Measurements from ENCODE around the gene HECW1.
A peak's percentile ranks its signal among the peaks of the same experiment; 100 is the strongest.
"Not testable (repeated sequence)": the region's sequence is repeated elsewhere in the genome, so short reads cannot be mapped to it uniquely, and the experiment has no call there.

The HECW1 gene

DNA sequence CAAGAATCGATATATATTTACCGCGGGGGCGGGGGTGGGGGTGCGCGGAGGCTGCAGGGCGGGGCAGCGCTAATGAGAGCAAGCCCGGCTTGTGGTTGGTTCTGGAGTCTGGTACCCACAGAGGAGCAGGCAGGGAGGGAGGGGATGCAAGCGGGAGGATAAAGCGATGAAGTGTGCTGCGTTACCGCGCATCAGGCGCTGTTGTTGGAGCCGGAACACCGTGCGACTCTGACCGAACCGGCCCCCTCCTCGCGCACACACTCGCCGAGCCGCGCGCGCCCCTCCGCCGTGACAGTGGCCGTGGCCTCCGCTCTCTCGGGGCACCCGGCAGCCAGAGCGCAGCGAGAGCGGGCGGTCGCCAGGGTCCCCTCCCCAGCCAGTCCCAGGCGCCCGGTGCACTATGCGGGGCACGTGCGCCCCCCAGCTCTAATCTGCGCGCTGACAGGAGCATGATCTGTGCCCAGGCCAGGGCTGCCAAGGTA is at the start of gene HECW1:
Gene HECW1, plus strand, starts transcription at position 189 of the 482 bp plus-strand sequence. CDS start 131,259 bp downstream, outside the sequence.
- peak in 1 of 2 experiments; percentile 34 for DNase-seq

DNA sequence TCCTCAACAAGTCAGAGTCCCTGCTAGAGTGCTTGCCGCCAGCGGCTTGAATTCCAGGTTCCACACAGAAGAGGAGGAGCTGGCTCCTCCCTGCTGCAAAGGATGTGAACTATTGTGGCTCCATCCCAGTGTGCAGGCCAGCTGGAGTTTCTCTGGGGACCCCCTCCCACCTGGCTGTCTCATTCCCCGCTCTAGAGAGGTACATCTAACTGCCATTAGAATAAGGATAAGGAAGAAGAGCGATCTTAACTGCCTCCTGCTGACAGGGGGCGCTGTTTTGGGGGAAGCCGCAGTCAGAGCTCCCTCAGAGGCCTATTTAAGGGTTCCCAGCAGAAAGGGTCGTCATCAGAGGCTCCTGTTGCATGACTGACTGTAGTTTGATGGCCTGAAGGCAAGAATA is 40.8 kb upstream of the HECW1 start:
- no peak for DNase-seq

- DNase-seq: no peak
These were observed 39.9 kb upstream of the HECW1 start for GRCh38 chr7:43072530-43072929.

DNA sequence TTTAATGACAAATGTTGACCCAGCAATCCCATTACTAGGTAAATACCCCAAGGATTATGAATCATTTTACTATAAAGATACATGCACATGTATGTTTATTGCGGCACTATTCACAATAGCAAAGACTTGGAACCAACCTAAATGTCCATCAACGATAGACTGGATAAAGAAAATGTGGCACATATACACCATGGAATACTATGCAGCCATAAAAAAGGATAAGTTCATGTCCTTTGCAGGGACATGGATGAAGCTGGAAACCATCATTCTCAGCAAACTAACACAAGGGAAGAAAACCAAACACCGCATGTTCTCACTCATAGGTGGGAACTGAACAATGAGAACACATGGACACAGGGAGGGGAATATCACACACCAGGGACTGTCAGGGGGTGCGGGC is 38.6 kb upstream of the HECW1 start:
- DNase-seq: not testable (repeated sequence)

DNA sequence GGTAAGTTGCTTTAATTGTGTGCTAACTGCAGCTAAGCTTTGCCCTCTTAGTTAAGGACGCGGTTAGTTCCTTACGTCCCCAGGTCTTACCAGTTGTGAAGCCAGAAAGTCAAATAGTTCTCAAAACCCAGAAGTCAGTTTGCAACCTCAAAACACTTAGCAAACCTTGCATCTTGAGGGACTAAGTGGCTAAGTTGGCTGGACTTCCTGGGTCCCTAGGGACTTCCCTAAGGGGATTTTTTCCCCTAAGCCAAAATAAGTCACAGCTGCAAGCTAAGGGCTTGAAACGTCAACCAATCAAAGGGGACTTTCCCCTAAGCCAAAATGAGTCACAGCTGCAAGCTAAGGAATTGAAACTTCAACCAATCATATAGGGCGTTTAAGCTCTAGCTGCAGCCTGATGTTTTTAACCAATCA is 36.2 kb upstream of the HECW1 start:
- DNase-seq: no peak

- no peak for DNase-seq
These were observed 35.8 kb upstream of the HECW1 start for GRCh38 chr7:43076606-43077005.

GRCh38 chr7:43077285-43077684 is 35.2 kb upstream of the HECW1 start:
- no peak for DNase-seq

GRCh38 chr7:43077732-43078391 is 34.6 kb upstream of the HECW1 start:
- no peak for DNase-seq

DNA sequence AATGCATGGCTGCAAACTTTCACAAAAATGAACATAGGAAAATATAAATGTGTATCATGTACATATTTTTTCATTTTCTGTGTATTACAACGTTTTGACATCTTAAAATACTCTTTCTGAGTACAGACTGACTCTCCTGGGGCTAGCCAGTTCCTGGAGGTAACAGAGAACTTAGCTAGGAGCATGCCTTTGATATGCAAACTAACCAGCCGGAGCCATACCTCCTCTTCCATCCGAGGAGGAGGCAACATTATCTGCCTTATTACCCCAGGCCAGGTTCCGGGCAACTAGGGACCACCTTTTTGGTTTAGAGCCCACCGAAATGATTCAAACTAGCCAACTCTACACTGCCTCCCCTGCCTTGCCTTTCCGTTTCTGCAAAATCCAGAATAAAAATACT is 33.7 kb upstream of the HECW1 start:
- DNase-seq: no peak

DNA sequence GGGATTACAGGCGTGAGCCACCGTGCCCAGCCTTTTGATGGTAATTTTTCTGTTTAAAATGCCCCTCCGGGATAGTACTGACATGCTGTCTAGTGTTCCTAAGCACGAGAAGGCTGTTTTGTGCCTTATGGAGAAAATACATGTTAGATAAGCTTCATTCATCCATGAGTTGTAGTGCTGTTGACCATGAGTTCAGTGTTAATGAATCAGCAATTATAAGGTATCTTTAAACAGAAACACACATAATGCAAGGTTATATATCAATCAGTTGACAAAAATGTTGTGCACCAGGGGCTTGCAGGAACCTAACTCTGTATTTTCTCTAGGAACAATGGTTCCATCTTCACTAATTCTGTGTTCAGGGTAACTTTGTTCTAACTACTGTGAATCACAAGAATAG is 30.8 kb upstream of the HECW1 start:
- DNase-seq: no peak

DNA sequence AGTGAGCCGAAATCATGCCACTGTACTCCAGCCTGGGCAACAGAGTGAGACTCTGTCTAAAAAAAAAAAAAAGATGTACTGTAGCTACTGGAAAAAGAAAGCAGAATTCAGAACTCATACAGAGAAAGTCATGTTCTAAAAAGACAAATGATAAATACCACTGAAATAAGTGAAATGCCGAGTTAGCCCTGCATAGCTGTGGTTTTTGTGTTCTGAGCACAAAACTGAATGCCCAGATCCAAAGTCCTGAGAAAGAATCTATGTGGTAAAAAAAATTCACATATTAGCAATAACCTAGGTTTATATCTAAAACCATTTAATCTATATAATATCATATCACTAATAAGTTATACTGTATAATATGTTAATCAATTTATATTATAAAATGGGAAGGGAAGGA is 29.3 kb upstream of the HECW1 start:
- no peak for DNase-seq

GRCh38 chr7:43085017-43085416 is 27.4 kb upstream of the HECW1 start:
- DNase-seq: no peak

DNA sequence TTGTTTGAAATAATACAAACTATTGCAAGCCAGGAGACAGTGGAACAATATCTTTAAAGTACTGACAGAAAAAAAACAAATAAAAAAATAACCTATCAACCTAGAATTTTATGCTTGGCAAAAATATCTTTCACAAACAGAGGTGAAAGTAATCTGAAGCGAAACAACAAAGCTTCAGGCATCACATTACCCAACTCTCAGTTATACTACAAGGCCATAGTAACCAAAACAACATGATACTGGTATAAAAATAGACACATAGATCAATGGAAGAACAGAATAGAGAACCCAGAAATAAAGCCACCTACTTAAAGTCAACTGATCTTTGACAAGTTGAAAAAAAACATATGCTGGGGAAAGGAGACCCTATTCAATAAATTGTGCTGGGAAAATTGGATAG is 26.5 kb upstream of the HECW1 start:
- no peak for DNase-seq

GRCh38 chr7:43092819-43093218 is 19.6 kb upstream of the HECW1 start:
- no peak for DNase-seq

DNA sequence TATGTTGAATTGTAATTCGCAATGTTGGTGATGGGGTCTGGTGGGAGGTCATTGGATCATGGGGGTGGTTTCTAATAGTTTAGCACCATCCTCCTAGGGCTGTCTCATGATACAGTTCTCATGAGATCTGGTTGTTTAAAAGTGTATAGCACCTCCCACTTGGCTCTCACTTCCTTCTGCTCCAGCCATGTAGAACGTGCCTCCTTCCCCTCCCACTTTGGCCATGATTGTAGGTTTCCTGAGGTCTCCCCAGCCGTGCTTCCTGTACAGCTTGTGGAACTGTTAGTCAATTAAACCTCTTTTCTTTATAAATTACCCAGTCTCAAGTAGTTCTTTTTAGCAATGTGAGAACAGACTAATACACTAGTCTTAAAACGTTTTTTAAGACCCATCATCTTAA is 15.6 kb upstream of the HECW1 start:
- DNase-seq: no peak

- no peak for DNase-seq
These were observed 12.7 kb upstream of the HECW1 start for GRCh38 chr7:43099750-43100149.

DNA sequence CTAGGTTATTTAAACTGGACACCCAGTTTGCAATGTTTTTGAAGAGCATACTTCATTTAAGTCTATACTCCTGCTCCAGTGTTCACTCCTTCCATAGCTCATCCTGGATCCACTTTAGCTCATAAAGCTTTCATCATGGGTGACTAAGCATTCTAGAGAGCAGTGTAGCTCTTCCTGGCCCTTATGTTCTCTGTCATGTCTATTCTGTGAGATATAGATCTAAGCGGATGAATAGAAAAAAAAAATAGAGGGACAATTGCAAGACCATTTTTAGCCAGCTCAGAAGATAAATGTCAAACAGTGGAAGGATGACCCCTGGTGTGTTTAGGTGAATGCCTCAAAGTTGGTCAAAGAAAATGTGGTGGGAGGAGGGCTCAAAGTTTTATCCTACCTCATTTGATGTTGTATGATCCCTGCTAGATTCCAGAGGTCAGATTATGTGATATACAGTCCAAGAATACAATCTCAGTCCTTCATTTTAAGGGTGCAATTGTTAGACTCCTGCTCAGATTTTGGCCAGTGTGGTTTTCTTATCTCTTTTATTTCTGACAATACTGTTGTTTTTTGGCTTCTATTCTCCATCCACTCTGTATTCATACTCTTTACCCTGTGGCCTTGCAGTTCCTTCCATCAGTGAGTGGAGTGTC is 7.5 kb upstream of the HECW1 start:
- no peak for DNase-seq

- DNase-seq: no peak
These were observed 6.8 kb upstream of the HECW1 start for GRCh38 chr7:43105521-43106120.

- no peak for DNase-seq
These were observed 4.0 kb upstream of the HECW1 start for GRCh38 chr7:43108255-43109011.

GRCh38 chr7:43110791-43111535 is 1.5 kb upstream of the HECW1 start:
- DNase-seq: no peak

GRCh38 chr7:43111630-43112458 is 603 bp upstream of the HECW1 start:
- DNase-seq: peak in 1 of 2 experiments; percentile 36

Data from cerebellar nuclear complex (tissue), 1 donor.